Ishikawa (cell line): ENCODE data around the gene ADAM29.

Experiments
- CEBPB ChIP-seq: IDR thresholded peaks from 2 replicates; pipeline ENCODE4 v1.6.1; 2012
- EGR1 ChIP-seq: IDR thresholded peaks from 2 replicates; pipeline ENCODE4 v1.6.1; 2012
- EP300 ChIP-seq: IDR thresholded peaks from 2 replicates; pipeline ENCODE4 v1.6.1; 2012; ENCODE audit warnings: borderline replicate concordance
- RAD21 ChIP-seq: IDR thresholded peaks from 2 replicates; pipeline ENCODE4 v1.6.1; 2012; ENCODE audit warnings: low read depth
- TAF1 ChIP-seq: IDR thresholded peaks from 2 replicates; pipeline ENCODE4 v1.6.1; 2012; ENCODE audit warnings: low read depth, mild to moderate bottlenecking
- YY1 ChIP-seq: IDR thresholded peaks from 2 replicates; pipeline ENCODE4 v1.6.1; 2012; ENCODE audit warnings: low read depth
- ZBTB7A ChIP-seq: IDR thresholded peaks from 2 replicates; pipeline ENCODE4 v1.6.1; 2012; ENCODE audit warnings: low read depth
- TF ChIP-seq, protein P1 (sequence below): IDR thresholded peaks from 2 replicates; pipeline ENCODE4 v1.6.1; 2012

DNA sequence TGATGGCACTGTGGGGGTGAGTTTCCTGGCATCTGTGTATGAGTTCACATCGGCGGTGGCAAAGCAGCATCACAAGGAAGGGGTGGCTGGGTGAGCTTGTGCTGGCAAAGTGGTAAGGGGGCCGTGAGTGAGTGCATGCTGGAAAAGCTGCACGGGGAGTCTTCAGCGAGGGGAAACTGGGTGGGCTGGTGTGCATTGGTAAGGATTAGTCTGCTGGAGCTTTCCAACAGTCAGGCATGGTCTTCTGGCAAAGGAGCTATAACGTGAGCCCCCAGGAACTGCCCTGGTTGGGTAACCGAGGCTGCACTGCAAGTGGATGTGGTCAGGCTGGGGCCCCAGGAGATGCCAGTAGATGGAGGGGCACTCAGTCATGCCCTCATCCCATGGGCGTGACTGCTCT lies 30.7 kb downstream of the ADAM29 start:
- TF ChIP-seq EGR1 = no peak
- no peak for TF ChIP-seq CEBPB
- TF ChIP-seq EP300 = no peak
- TF ChIP-seq RAD21 = no peak
- no peak for TF ChIP-seq YY1
- TF ChIP-seq, protein P1, sequence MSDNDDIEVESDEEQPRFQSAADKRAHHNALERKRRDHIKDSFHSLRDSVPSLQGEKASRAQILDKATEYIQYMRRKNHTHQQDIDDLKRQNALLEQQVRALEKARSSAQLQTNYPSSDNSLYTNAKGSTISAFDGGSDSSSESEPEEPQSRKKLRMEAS = no peak
- no peak for TF ChIP-seq TAF1
- no peak for TF ChIP-seq ZBTB7A
